Liver (tissue), 9 donors: Measurements from ENCODE around the gene AMIGO1. TPM values are rescaled to one million over a fixed set of nuclear protein-coding genes. Genes with fewer than 3 reads are reported as not detected.

Experiments
- DNase-seq: peaks from one replicate; pipeline ENCODE4 v3.0.0-alpha.2; 2017; ENCODE audit warnings: low spot score
- H3K27ac ChIP-seq, 2 donors: one replicate each; pipeline ENCODE4 v1.7.0; 2013; ENCODE audit warnings: inconsistent platforms in 2 of 2, low read length in 2 of 2, control low read depth in 1 of 2, low read depth in 1 of 2, mild to moderate bottlenecking in 1 of 2
- H3K27me3 ChIP-seq, 4 donors: one replicate each; pipeline versions ENCODE4 v1.6.1 to v1.7.0; 2013; ENCODE audit warnings: low read length in 3 of 4, inconsistent platforms in 1 of 4, mild to moderate bottlenecking in 1 of 4, moderate library complexity in 1 of 4; ENCODE audit not compliant: control insufficient read depth in 4 of 4, insufficient read depth in 4 of 4
- H3K36me3 ChIP-seq, 4 donors: one replicate each; pipeline versions ENCODE4 v1.6.1 to v1.7.0; 2013; ENCODE audit warnings: low read length in 3 of 4, mild to moderate bottlenecking in 3 of 4, low read depth in 1 of 4, moderate library complexity in 1 of 4; ENCODE audit not compliant: control insufficient read depth in 4 of 4, insufficient read depth in 3 of 4
- H3K4me1 ChIP-seq, 4 donors: one replicate each; pipeline versions ENCODE4 v1.6.1 to v1.7.0; 2013; ENCODE audit warnings: low read length in 3 of 4, mild to moderate bottlenecking in 3 of 4, moderate library complexity in 1 of 4; ENCODE audit not compliant: control insufficient read depth in 4 of 4, insufficient read depth in 4 of 4
- H3K4me3 ChIP-seq, 3 donors: one replicate each; pipeline versions ENCODE4 v1.6.1 to v1.7.0; 2013; ENCODE audit warnings: low read length in 3 of 3, control low read depth in 1 of 3, low read depth in 1 of 3, mild to moderate bottlenecking in 1 of 3
- H3K9ac ChIP-seq, 2 donors: one replicate each; pipeline ENCODE4 v1.7.0; 2013; ENCODE audit warnings: low read length in 2 of 2, mild to moderate bottlenecking in 2 of 2, moderate library complexity in 2 of 2, control low read depth in 1 of 2, low read depth in 1 of 2
- H3K9me3 ChIP-seq, 4 donors: one replicate each; pipeline versions ENCODE4 v1.6.1 to v1.7.0; 2013; ENCODE audit warnings: low read length in 3 of 4; ENCODE audit not compliant: control insufficient read depth in 4 of 4
- EGR1 ChIP-seq, 2 donors: IDR thresholded peaks; 2 replicates each; pipeline ENCODE4 v1.6.1; 2016 to 2018; ENCODE audit warnings: antibody characterized with exemption in 2 of 2, low read depth in 2 of 2
- FOXA1 ChIP-seq: IDR thresholded peaks from 2 replicates; pipeline ENCODE4 v1.6.1; 2016; ENCODE audit warnings: antibody characterized with exemption
- FOXA2 ChIP-seq: IDR thresholded peaks from 2 replicates; pipeline ENCODE4 v1.6.1; 2016; ENCODE audit warnings: antibody characterized with exemption
- HNF4A ChIP-seq, 2 donors: conservative IDR thresholded peaks; 2 replicates each; pipeline ENCODE4 v1.6.1; 2016; ENCODE audit warnings: antibody characterized with exemption in 2 of 2, mild to moderate bottlenecking in 2 of 2
- JUND ChIP-seq, 2 donors: IDR thresholded peaks; 2 replicates each; pipeline ENCODE4 v1.6.1; 2016; ENCODE audit warnings: antibody characterized with exemption in 2 of 2
- NR2F2 ChIP-seq: IDR thresholded peaks from 2 replicates; pipeline ENCODE4 v1.6.1; 2016; ENCODE audit warnings: antibody characterized with exemption
- RAD21 ChIP-seq, 2 donors: IDR thresholded peaks; 2 replicates each; pipeline ENCODE4 v1.6.1; 2016; ENCODE audit warnings: antibody characterized with exemption in 2 of 2, mild to moderate bottlenecking in 2 of 2
- RXRA ChIP-seq, 2 donors: IDR thresholded peaks; 2 replicates each; pipeline ENCODE4 v1.6.1; 2017 to 2018; ENCODE audit warnings: antibody characterized with exemption in 2 of 2, mild to moderate bottlenecking in 1 of 2
- SP1 ChIP-seq: IDR thresholded peaks from 2 replicates; pipeline ENCODE4 v1.6.1; 2018; ENCODE audit warnings: antibody characterized with exemption, mild to moderate bottlenecking
- YY1 ChIP-seq: IDR thresholded peaks from 2 replicates; pipeline ENCODE4 v1.6.1; 2016; ENCODE audit warnings: antibody characterized with exemption, mild to moderate bottlenecking
- WGBS: extraction: QIAGEN DNeasy Blood & Tissue Kit; methylation state at CpG from one replicate; pipeline ENCODE4 v1.1.7; 2013; 5-methylcytosine and 5-hydroxymethylcytosine counted together
- polyA plus RNA-seq, 2 donors: library from polyadenylated mRNA; stranded (reverse) in 1 of 2; unstranded in 1 of 2; fragments of 200-250 nt in 1 of 2; fragments of >200 nt in 1 of 2; fragmentation: Nextera tagmentation in 1 of 2; extraction: Ambion mirVana in 1 of 2; gene quantifications; one replicate each; pipeline versions ENCODE4 v1.2.1 to v1.2.3, GENCODE V29; 2013 to 2015
- total RNA-seq, 2 donors: library from RNA; depleted of rRNA; stranded (reverse); fragments of >200 nt; gene quantifications; one replicate each; pipeline ENCODE4 v1.2.3, GENCODE V29; 2014
- TF ChIP-seq, protein P1 (sequence below): IDR thresholded peaks from 2 replicates; pipeline ENCODE4 v1.6.1; 2016; ENCODE audit warnings: antibody characterized with exemption
- TF ChIP-seq, protein P2 (sequence below): IDR thresholded peaks from 2 replicates; pipeline ENCODE4 v1.6.1; 2016; ENCODE audit warnings: antibody characterized with exemption
- TF ChIP-seq, protein P3 (sequence below): IDR thresholded peaks from 2 replicates; pipeline ENCODE4 v1.6.1; 2016; ENCODE audit warnings: antibody characterized with exemption, mild to moderate bottlenecking
- TF ChIP-seq, protein P4 (sequence below): fragments of 150-350 bp; IDR thresholded peaks from 2 replicates; pipeline ENCODE4 v1.5.1; 2017; ENCODE audit warnings: improper control_type of control experiment, low read depth, low read length; ENCODE audit not compliant: missing input control
- TF ChIP-seq, protein P5 (sequence below): IDR thresholded peaks from 2 replicates; pipeline ENCODE4 v1.6.1; 2016; ENCODE audit warnings: antibody characterized with exemption
- donor health status: healthy.
- donor health status: healthy.
- donor health status: healthy.
- donor health status: healthy.
- donor health status: healthy.

The AMIGO1 gene
- total and polyA plus RNA-seq, 4 donors, result 0.75 to 4.6 (median 1.9) TPM

DNA sequence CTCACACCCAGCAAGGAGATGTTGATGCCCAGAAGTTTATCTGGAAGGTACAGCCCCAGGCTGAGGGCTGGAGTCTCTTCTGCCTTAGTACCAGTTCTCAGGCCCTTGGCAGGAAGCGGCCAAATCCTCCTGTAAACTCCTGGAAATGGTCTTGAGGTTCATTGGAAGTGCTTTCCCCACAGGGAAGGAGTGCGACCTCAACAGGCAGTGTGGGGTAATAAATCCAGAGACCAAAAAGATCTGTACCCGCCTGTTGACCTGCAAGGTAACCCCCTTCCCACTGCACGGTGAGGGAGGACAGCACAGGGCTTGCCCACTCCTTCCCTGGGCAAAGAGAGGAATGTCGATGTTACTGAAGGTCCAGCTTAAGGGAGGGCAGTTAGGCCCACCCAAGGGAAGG, 21.3 kb downstream of the AMIGO1 start:
- Histone ChIP-seq H3K36me3 (peaks cover 0 to 12% (median 0%) of the 10 kb centered on the region in 4 donors), H3K4me3 (no peak overlapping the region), H3K9me3 (no peaks in the 10 kb centered on the region), H3K9ac (no peak overlapping the region), H3K27me3 (no peaks in the 10 kb centered on the region), H3K4me1 (peaks cover 1 to 12% (median 9%) of the 10 kb centered on the region in 4 donors), H3K27ac (no peak overlapping the region)
- DNase-seq, result no peak
- TF ChIP-seq FOXA1, result no peak
- TF ChIP-seq, protein P1, sequence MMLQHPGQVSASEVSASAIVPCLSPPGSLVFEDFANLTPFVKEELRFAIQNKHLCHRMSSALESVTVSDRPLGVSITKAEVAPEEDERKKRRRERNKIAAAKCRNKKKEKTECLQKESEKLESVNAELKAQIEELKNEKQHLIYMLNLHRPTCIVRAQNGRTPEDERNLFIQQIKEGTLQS, result no peak
- no peak for TF ChIP-seq SP1
- no peak for TF ChIP-seq RAD21 (IDR thresholded peaks at IDR 0.05)
- TF ChIP-seq JUND (IDR thresholded peaks at IDR 0.05), result no peak
- TF ChIP-seq HNF4A (conservative IDR thresholded peaks at IDR 0.05), result no peak
- TF ChIP-seq, protein P2, sequence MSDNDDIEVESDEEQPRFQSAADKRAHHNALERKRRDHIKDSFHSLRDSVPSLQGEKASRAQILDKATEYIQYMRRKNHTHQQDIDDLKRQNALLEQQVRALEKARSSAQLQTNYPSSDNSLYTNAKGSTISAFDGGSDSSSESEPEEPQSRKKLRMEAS, result no peak
- TF ChIP-seq, protein P3, sequence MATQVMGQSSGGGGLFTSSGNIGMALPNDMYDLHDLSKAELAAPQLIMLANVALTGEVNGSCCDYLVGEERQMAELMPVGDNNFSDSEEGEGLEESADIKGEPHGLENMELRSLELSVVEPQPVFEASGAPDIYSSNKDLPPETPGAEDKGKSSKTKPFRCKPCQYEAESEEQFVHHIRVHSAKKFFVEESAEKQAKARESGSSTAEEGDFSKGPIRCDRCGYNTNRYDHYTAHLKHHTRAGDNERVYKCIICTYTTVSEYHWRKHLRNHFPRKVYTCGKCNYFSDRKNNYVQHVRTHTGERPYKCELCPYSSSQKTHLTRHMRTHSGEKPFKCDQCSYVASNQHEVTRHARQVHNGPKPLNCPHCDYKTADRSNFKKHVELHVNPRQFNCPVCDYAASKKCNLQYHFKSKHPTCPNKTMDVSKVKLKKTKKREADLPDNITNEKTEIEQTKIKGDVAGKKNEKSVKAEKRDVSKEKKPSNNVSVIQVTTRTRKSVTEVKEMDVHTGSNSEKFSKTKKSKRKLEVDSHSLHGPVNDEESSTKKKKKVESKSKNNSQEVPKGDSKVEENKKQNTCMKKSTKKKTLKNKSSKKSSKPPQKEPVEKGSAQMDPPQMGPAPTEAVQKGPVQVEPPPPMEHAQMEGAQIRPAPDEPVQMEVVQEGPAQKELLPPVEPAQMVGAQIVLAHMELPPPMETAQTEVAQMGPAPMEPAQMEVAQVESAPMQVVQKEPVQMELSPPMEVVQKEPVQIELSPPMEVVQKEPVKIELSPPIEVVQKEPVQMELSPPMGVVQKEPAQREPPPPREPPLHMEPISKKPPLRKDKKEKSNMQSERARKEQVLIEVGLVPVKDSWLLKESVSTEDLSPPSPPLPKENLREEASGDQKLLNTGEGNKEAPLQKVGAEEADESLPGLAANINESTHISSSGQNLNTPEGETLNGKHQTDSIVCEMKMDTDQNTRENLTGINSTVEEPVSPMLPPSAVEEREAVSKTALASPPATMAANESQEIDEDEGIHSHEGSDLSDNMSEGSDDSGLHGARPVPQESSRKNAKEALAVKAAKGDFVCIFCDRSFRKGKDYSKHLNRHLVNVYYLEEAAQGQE, result no peak
- no peak for TF ChIP-seq EGR1 (IDR thresholded peaks at IDR 0.05; ENCODE audit: low read depth in 2 of 2)
- no peak for TF ChIP-seq RXRA (IDR thresholded peaks at IDR 0.05)
- no peak for TF ChIP-seq NR2F2
- no peak for TF ChIP-seq FOXA2
- WGBS, result 86% methylated on average over 5 of the region's 5 CpGs

DNA sequence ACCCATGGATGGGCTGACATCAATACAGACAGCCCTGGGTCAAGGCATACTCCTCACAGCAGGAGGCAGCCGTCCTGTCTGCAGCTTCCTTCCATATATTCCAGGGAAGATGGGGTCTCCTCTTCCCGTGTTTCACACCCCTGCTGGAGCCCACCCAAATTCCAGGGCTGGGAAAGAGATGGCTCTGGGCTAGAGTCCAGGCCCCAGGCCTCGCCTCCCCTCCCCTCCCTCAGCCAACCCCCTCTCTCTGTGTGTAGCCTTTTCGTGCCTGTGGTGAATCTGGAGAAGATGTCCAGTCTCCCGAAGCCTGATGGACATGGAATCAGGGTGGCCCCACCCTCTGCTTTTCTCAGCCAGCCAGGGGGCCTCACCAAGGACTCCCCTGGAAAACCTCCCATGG, 22.3 kb downstream of the AMIGO1 start:
- H3K36me3 ChIP-seq, result peaks cover 0 to 12% (median 0%) of the 10 kb centered on the region in 4 donors
- no peak overlapping the region for H3K9ac ChIP-seq
- no peak overlapping the region for H3K4me3 ChIP-seq
- 85% methylated on average over 5 of the region's 5 CpGs for WGBS
- H3K9me3 ChIP-seq, result no peaks in the 10 kb centered on the region
- no peaks in the 10 kb centered on the region for H3K27me3 ChIP-seq
- no peak for TF ChIP-seq EGR1 (IDR thresholded peaks at IDR 0.05; ENCODE audit: low read depth in 2 of 2)
- no peak for TF ChIP-seq YY1
- no peak for TF ChIP-seq RXRA (IDR thresholded peaks at IDR 0.05)
- no peak for TF ChIP-seq HNF4A (conservative IDR thresholded peaks at IDR 0.05)
- TF ChIP-seq, protein P4, sequence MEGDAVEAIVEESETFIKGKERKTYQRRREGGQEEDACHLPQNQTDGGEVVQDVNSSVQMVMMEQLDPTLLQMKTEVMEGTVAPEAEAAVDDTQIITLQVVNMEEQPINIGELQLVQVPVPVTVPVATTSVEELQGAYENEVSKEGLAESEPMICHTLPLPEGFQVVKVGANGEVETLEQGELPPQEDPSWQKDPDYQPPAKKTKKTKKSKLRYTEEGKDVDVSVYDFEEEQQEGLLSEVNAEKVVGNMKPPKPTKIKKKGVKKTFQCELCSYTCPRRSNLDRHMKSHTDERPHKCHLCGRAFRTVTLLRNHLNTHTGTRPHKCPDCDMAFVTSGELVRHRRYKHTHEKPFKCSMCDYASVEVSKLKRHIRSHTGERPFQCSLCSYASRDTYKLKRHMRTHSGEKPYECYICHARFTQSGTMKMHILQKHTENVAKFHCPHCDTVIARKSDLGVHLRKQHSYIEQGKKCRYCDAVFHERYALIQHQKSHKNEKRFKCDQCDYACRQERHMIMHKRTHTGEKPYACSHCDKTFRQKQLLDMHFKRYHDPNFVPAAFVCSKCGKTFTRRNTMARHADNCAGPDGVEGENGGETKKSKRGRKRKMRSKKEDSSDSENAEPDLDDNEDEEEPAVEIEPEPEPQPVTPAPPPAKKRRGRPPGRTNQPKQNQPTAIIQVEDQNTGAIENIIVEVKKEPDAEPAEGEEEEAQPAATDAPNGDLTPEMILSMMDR, result no peak
- TF ChIP-seq, protein P5, sequence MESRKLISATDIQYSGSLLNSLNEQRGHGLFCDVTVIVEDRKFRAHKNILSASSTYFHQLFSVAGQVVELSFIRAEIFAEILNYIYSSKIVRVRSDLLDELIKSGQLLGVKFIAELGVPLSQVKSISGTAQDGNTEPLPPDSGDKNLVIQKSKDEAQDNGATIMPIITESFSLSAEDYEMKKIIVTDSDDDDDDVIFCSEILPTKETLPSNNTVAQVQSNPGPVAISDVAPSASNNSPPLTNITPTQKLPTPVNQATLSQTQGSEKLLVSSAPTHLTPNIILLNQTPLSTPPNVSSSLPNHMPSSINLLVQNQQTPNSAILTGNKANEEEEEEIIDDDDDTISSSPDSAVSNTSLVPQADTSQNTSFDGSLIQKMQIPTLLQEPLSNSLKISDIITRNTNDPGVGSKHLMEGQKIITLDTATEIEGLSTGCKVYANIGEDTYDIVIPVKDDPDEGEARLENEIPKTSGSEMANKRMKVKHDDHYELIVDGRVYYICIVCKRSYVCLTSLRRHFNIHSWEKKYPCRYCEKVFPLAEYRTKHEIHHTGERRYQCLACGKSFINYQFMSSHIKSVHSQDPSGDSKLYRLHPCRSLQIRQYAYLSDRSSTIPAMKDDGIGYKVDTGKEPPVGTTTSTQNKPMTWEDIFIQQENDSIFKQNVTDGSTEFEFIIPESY, result no peak
- TF ChIP-seq NR2F2, result no peak
- no peak for TF ChIP-seq FOXA2
- no peak for TF ChIP-seq FOXA1
- no peak for TF ChIP-seq RAD21 (IDR thresholded peaks at IDR 0.05)
- TF ChIP-seq, protein P1, result no peak
- H3K27ac ChIP-seq, result no peak overlapping the region
- no peak for DNase-seq
- peaks cover 5 to 16% (median 13%) of the 10 kb centered on the region in 4 donors for H3K4me1 ChIP-seq
